Measurements from ENCODE around the gene MPND. TPM values are rescaled to one million over a fixed set of nuclear protein-coding genes. Genes with fewer than 3 reads are reported as not detected.

MPND gene
- total RNA-seq, 4 donors from 2014 or later: 8.3 to 26.1 (median 20.8) TPM

- H3K9me3 ChIP-seq: no peaks in the 10 kb centered on the region
- peak overlapping the region; percentile 68 to 95 (median 81) for H3K27ac ChIP-seq
- DNase-seq: peak in 2 of 3 donors; percentile 82 to 85
- no peaks in the 10 kb centered on the region for H3K27me3 ChIP-seq
- peaks cover 12 to 84% (median 66%) of the 10 kb centered on the region in 4 donors for H3K4me1 ChIP-seq
- peak in 1 of 2 donors; percentile 46 for TF ChIP-seq POLR2A (IDR thresholded peaks at IDR 0.05)
- peak in 2 of 6 experiments; percentile 22 to 46 for TF ChIP-seq CTCF (IDR thresholded peaks at IDR 0.05)
- H3K36me3 ChIP-seq: peaks cover 0 to 4% (median 0%) of the 10 kb centered on the region in 3 donors
- H3K4me3 ChIP-seq: peak overlapping the region in 2 of 4 donors; percentile 17 to 30
Measured at GRCh38 chr19:4374498-4375163, 31.3 kb downstream of the MPND start.

GRCh38 chr19:4375164-4376027, 32.0 kb downstream of the MPND start:
- peak; percentile 76 to 85 (median 84) for DNase-seq
- TF ChIP-seq CTCF (IDR thresholded peaks at IDR 0.05) (peak in 5 of 6 experiments; percentile 18 to 32 (median 28)), POLR2A (IDR thresholded peaks at IDR 0.05) (no peak)
- Histone ChIP-seq H3K4me3 (peak overlapping the region in 3 of 4 donors; percentile 16 to 30 (median 17)), H3K27me3 (no peaks in the 10 kb centered on the region), H3K4me1 (peaks cover 12 to 84% (median 61%) of the 10 kb centered on the region in 4 donors), H3K27ac (peak overlapping the region; percentile 68 to 95 (median 81)), H3K9me3 (no peaks in the 10 kb centered on the region), H3K36me3 (peaks cover 0 to 4% (median 0%) of the 10 kb centered on the region in 3 donors)

- H3K4me3 ChIP-seq: peak overlapping the region in 1 of 4 donors; percentile 16
- H3K9me3 ChIP-seq: no peaks in the 10 kb centered on the region
- H3K27me3 ChIP-seq: no peaks in the 10 kb centered on the region
- H3K27ac ChIP-seq: peak overlapping the region; percentile 68 to 95 (median 81)
- DNase-seq: no peak
- TF ChIP-seq CTCF (IDR thresholded peaks at IDR 0.05): no peak
- TF ChIP-seq POLR2A (IDR thresholded peaks at IDR 0.05): no peak
- H3K36me3 ChIP-seq: peaks cover 0 to 4% (median 0%) of the 10 kb centered on the region in 3 donors
- peaks cover 12 to 80% (median 54%) of the 10 kb centered on the region in 4 donors for H3K4me1 ChIP-seq
Measured at GRCh38 chr19:4376028-4376670, 32.8 kb downstream of the MPND start.

GRCh38 chr19:4376671-4376990, 33.3 kb downstream of the MPND start:
- Histone ChIP-seq H3K9me3 (no peaks in the 10 kb centered on the region), H3K4me1 (peaks cover 12 to 80% (median 49%) of the 10 kb centered on the region in 4 donors), H3K27ac (peak overlapping the region; percentile 68 to 95 (median 81)), H3K4me3 (no peak overlapping the region), H3K36me3 (no peaks in the 10 kb centered on the region), H3K27me3 (no peaks in the 10 kb centered on the region)
- no peak for DNase-seq
- no peak for TF ChIP-seq POLR2A (IDR thresholded peaks at IDR 0.05)
- no peak for TF ChIP-seq CTCF (IDR thresholded peaks at IDR 0.05)

GRCh38 chr19:4376991-4377781, 33.8 kb downstream of the MPND start:
- H3K4me3 ChIP-seq: no peak overlapping the region
- TF ChIP-seq CTCF (IDR thresholded peaks at IDR 0.05) (no peak), POLR2A (IDR thresholded peaks at IDR 0.05) (no peak)
- H3K9me3 ChIP-seq: no peaks in the 10 kb centered on the region
- DNase-seq: peak in 1 of 3 donors; percentile 72
- H3K36me3 ChIP-seq: no peaks in the 10 kb centered on the region
- H3K27me3 ChIP-seq: no peaks in the 10 kb centered on the region
- peak overlapping the region; percentile 15 to 95 (median 50) for H3K27ac ChIP-seq
- H3K4me1 ChIP-seq: peaks cover 12 to 80% (median 47%) of the 10 kb centered on the region in 4 donors

All from Peyer's patch (tissue), 4 donors.